HFF-Myc (cell line): Measurements from ENCODE around the gene SGK1.

ENCODE experiments used
- DNase-seq: peaks from one replicate; pipeline ENCODE4 v3.0.0-alpha.2; 2011; ENCODE audit warnings: low read depth; ENCODE audit errors: extremely low read depth
- H3K4me3 ChIP-seq: replicated peaks from 2 replicates; pipeline ENCODE4 v1.5.1; 2011; ENCODE audit warnings: low read depth, mild to moderate bottlenecking, control low read depth, low read length
- CTCF ChIP-seq: IDR thresholded peaks from 2 replicates; pipeline ENCODE4 v1.5.1; 2012; ENCODE audit warnings: mild to moderate bottlenecking, low read depth, low read length, control low read depth; ENCODE audit errors: missing control alignments

The SGK1 gene

GRCh38 chr6:134166511-134167261 lies 151.2 kb downstream of the SGK1 start:
- DNase-seq = no peak
- TF ChIP-seq CTCF = no peak
- H3K4me3 ChIP-seq = no peak overlapping the region

GRCh38 chr6:134165561-134166201 lies 152.2 kb downstream of the SGK1 start:
- DNase-seq = no peak
- no peak for TF ChIP-seq CTCF

GRCh38 chr6:134164300-134164699 lies 153.6 kb downstream of the SGK1 start:
- no peak for DNase-seq
- no peak overlapping the region for H3K4me3 ChIP-seq
- TF ChIP-seq CTCF = no peak

More at GRCh38 chr6:134165561-134166201, 152.2 kb downstream of the SGK1 start:
- H3K4me3 ChIP-seq = no peak overlapping the region

GRCh38 chr6:134162932-134163331 lies 155.0 kb downstream of the SGK1 start:
- H3K4me3 ChIP-seq = no peak overlapping the region
- no peak for DNase-seq
- TF ChIP-seq CTCF = no peak

GRCh38 chr6:134161041-134161440 lies 156.9 kb downstream of the SGK1 start:
- no peak overlapping the region for H3K4me3 ChIP-seq
- no peak for DNase-seq
- TF ChIP-seq CTCF = no peak

- no peak for DNase-seq
- no peak overlapping the region for H3K4me3 ChIP-seq
- TF ChIP-seq CTCF = no peak
Observed at GRCh38 chr6:134152767-134153485, 165.0 kb downstream of the SGK1 start.
